DMS 273 treated with DMSO at 0.1 percent for 48 hours (cell line): Measurements from ENCODE around the gene MYO18B.

Experiments
- DNase-seq: peaks from one replicate; lab custom pipeline; 2025; lab: John Stamatoyannopoulos, UW

Gene MYO18B

DNA sequence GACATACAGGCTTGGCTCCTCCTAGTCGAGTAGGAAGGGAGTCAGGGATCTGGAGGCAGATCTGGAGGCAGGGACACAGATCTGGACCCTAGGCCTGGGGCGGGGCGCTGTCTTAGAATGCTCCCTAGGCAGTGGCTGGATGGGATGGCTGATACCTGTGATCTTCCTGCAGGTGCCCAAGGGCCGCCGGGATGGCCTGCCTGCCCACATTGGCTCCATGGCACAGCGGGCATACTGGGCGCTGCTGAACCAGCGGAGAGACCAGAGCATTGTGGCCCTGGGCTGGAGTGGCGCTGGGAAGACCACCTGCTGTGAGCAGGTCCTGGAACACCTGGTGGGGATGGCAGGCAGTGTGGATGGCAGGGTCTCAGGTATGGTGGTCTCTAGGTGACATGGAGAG lies 35.4 kb downstream of the MYO18B start:
- DNase-seq, result no peak

DNA sequence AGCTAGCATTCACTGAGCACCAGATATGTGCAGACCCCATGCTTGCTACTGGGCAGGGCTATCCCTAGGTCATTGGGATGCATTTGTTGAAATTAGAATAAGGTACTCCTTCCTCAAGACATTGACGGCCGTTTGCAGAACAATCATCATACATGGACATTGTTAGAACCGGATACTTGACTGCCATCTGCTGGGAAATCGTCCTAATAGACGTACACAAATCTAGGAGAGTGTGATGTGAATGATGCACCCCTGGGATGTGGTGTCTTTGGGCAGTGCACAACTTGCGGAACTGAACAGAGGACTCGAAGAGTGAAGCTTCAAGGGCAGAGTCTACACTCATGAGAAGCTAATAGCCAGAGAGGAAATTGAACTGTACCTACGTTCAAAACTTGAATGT lies 35.9 kb downstream of the MYO18B start:
- DNase-seq, result peak; percentile 10

DNA sequence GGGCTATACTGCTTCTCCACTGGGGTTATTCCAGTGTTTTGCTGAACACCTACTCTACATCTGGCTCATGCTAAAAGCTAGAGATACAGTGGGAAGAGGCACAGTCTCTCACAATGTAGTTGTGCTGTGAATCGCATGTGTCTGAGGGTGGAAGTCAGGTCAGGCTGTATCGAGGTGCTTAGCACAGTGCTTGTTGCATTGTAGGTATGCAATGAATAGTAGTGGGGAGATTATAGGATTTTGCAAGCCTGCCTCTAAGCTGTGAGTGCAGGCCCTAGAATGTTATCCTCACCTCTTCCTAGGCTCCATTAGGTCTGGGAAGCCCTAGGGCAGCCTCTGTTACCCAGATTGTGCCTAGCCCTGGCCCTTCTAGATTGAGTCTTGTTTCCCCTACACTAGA lies 37.4 kb downstream of the MYO18B start:
- no peak for DNase-seq

DNA sequence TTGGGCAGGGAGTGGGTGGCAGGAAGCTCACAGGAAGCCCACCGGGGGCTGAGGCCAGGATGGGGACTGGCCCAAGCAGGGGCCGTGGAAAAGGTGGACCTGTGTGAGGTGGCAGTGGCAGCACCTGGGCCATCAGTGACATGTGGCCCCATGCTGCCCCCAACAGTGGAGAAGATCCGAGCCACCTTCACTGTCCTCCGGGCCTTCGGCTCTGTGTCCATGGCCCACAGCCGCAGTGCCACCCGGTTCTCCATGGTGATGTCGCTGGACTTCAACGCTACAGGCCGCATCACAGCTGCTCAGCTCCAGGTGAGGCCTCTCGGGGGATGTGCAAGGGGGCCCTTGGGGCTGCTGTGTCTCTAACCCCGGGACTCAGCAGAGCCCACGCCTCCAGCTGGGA lies 37.9 kb downstream of the MYO18B start:
- no peak for DNase-seq

DNA sequence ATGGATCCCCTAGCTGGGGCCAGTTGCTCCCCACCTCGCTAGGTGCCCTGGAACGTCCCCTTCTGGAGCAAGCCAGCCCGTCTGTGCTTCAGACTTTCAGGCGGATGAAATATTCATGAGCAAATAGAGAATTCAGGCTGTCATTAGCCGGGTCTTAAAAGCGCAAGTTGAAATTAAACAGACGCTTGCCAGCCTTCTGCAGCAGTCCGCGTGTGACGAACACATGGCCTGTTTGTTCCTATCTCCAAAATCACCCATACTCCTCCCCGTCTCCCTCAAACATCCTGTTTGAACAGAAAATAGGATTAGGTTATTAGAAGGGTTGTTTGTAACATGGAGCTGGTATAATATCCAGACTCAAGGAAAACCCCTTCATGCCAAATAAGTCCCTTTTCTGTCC lies 38.7 kb downstream of the MYO18B start:
- peak; percentile 38 for DNase-seq

DNA sequence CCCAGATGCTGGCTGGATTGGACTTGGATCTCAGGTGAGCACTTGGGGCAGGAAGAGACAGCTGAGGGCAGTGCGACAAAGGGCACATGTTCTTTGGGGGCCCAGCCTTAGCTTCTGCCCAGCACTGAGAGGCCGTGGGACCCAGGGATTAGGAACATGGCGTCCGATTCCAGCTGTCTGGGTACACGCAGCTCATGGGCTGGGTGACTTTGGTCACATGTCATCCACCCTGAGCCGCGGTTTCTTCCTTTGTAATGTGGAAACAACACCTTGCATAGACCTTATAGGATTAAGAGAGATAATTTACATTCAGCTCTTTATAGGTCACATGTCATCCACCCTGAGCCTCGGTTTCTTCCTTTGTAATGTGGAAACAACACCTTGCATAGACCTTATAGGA lies 39.8 kb downstream of the MYO18B start:
- DNase-seq, result no peak

DNA sequence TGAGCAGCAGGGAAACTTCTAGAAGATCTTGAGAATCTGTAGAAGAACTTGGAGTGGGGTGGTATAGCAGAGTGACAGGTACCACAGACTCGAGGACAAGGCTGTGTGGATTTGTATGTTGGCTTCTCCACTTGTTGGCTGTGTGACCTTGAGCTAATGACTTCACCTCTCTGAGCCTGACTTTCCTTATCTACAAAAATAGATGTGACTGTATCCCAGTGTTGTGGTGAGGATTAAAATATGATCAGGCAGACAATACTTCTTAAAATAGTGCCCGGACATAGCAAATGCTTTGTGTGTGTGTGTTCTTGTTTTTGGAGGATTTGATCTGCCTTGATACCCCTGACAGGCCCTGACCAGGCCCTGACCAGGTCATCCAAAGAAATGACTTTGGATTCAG lies 40.8 kb downstream of the MYO18B start:
- DNase-seq, result no peak

DNA sequence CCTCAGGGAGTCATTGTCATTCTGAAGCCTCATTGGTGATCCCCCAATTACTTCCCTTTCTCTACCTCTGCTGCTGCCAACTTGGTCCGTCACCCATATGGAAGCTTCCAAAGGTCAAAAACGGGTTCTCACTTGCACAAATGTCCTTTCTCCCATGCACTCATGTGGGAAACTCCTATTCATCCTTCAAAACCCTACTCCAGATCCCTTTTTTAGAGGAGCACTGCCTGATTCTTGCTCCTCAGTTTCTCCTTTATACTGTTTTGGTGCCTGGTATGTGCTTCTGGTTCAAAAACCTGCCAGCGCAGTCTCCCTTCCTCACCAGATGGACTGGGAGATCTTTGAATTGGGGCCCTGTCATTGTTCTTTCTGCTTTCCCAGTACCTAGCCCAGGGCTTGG lies 41.9 kb downstream of the MYO18B start:
- DNase-seq, result no peak

DNA sequence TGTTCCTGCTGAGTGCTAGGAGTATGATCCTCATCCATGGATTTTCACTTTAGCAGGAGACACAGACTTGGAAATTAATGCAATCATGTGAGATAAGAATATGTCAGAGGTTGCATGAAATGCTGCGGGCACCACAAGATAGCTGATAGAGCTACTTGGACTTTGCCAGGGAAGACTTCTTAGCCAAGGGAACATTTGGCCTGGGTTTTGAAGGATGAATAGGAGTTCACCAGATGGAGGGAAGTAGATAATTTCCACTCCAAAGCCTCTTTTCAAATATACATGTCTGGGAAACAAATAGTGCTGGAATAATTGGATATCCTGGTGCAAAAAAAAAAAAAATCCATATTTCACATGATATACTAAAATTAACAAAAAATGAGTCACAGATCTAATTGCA lies 44.2 kb downstream of the MYO18B start:
- no peak for DNase-seq

DNA sequence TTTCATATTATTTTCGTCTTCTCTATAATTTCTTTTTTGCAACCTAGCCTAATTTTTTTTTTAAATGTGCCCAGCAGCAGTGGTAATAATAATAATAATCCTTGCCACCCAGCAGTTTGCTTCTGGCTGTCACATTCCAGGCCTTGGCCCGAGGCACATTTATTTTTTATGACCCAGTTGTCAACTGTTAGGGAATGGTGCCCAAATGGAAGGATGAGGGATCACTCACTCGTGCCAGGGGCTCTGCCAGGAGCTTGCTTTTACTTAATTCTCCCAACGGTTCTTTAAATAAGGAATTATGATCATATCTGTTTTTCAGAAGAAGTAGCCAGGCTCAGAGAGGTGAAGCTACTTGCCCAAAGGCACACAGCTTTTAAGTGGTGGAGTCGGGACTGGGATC lies 49.6 kb downstream of the MYO18B start:
- no peak for DNase-seq

DNA sequence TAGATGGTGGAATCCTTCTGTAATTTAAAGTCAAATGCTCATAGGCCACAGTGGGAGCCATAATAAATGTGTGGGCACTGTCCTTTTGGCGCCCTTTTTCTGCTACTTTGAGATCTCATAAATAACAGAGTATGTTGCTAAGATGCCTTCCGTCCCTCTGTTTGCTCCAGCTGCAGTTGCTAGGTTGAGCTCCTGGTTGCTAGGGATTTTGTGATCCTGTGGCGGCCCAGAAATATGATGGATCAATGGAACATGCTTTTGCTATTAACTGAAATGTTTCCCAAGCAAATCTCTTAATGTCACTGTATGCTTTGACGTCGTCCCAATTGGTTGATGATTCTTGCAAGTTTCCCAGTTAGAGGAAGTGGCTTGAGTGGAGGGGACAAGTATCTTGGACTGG lies 53.5 kb downstream of the MYO18B start:
- no peak for DNase-seq

DNA sequence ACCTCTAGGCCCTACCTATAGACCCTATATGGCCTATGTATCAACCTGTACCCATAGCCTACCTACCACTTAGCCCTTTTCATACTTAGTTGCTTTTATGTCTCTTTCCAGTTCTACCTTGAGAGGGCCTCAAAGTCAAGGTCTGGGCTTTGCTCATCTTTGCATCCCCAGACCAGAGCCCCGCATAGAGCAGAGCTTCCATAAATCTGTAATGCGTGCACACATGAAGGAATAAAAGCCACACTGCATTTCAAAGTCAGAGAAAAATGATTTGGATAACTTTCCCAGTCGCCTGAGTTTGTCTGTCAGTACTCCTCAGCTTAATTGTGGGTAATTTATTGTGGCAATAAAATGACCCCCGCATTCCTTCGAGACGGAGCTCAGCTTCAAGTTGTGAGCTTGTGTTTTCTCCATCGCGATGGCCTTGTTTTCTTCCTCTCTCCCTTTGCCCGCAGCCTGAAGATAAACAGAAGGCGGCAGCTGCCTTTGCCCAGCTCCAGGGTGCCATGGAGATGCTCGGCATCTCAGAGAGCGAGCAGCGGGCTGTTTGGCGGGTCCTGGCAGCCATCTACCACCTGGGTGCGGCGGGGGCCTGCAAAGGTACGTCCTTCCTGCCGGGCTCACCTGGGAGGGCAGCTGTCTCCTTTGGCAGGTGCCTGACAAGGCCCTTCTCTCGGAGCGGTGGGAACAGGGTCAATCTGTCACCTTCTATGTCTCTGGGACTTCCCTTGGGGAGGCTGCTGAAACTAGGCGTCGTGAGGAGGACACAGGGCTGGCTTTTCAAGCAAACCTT lies 55.7 kb downstream of the MYO18B start:
- no peak for DNase-seq

DNA sequence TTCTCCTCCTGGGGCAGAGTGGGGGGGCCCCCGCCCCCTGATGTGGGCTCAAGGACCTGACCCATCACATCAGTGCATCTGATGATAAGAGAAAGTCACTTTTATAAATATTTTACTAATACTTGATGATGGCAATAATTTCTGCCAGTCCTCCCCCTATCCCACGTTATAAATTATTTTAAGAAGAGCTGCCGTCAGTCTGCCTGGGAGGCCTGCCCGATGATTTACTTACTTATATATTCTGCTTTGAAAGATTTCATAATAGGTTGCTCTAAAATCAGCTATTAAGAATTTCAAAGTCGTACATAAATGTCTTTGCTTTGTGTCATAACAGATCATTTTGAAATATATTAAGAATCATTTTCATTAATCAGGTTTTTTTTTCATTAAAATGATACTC lies 58.8 kb downstream of the MYO18B start:
- no peak for DNase-seq

DNA sequence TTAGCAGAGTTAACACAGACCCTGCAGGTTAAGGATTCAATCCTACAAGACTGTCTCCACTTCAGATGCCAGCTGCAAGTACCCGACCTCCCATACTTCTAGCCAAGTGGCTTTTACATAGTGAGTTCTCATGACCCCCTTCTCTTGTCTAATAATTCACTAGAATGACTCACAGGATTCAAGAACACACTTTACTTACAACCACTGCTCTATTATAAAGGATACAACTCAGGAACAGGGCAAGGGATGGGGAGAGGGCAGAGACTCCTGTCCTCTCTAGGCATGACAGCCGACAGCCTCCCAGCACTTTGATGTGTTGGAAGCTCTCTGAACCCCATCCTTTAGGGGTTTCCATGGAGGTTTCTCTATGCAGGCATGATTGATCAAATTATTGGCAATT lies 60.0 kb downstream of the MYO18B start:
- DNase-seq, result no peak

DNA sequence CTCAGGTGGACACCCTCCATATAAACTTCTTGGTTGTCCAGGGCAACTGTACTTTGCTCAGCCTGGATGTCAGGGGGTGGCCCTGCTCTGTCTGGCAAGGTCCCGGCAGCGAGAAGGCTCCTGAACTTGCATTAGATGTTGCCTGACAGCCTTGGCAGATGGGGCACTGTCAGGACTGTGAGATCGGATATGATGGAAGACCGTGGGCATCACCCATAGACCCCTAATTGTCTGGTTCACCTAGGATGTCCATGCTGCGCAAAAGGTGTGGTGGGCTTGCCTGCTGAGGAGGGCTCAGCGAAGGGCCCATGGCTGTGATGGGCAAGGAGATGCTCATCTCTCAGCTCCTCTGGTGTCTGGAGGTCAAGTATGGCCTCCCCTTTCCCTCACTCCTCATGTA lies 62.7 kb downstream of the MYO18B start:
- no peak for DNase-seq

DNA sequence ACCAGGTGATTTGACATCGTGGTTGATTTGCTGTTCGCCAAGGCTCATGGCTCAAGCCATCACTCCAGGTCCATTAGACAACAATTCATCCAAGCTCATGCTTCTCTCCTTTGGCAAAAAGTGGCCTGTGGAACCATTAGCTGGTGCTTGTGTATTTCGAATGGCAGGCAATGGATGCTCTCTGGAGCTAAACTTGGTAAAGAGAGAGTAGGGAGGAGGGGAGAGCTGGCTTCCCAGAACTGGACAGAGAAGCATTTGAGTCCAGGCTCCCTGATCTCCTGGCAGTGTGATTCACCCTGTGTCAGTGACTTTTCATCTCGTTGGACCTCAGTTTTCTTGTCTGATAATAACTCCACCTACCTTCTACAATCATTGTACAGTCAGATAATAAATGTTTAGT lies 64.6 kb downstream of the MYO18B start:
- no peak for DNase-seq

DNA sequence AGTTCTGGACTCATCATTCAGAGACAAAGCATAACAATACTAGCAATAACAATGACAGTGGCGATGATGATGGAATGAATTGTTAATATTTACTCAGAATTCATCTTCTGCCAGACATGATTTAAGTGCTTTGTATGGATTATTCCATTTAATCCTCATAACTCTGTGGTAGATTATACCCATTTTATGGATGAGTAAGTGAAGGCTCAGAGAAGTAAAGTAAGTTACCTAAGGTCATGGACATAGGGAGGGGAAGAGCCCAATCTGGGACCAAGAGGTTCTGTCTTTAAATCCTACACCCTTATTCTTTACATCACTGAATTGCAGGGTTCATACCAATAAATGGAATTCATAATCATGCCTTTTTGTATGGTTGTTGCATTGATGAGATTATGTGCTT lies 72.7 kb downstream of the MYO18B start:
- no peak for DNase-seq

DNA sequence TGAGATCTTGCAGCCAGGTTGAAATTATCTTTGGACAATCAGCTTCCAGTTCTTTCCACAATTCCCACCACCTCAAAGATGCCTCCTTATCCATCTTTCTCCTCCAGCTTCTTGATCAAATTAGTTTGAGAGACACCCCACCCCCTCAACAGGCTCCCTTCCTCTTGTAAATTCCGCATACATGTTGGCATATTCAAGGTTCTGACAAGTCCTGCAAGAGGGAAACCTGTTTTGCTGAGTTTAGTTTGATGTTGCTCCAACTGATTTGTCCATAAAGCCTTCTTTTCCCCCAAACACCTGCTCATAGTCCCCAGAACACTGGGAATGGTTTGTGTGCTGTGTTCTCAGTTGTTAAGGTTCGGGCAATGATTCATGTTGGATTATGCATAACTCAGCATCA lies 73.6 kb downstream of the MYO18B start:
- DNase-seq, result no peak

DNA sequence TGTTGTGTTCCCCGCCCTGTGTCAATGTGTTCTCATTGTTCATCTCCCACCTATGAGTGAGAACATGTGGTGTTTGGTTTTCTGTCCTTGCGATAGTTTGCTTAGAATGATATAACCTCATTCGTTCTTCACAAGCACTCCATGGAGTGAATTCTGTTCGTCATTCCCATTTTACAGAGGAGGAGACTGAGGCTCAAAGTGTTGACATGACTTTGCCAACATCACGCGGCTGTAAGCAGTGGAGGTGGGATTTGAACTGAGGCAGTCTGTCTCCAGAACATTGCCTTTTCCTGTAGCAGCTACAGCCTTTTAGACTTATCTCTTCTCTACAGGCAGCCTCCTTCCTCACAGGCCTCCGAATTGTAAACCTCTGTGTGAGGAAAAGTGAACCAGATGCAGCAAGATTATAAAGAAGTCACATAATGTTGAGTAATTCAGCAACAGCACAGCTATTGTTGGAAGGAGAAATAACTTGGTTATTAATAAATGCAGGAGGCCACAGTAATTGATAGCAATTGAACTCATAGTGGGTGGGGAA lies 74.6 kb downstream of the MYO18B start:
- DNase-seq, result no peak

DNA sequence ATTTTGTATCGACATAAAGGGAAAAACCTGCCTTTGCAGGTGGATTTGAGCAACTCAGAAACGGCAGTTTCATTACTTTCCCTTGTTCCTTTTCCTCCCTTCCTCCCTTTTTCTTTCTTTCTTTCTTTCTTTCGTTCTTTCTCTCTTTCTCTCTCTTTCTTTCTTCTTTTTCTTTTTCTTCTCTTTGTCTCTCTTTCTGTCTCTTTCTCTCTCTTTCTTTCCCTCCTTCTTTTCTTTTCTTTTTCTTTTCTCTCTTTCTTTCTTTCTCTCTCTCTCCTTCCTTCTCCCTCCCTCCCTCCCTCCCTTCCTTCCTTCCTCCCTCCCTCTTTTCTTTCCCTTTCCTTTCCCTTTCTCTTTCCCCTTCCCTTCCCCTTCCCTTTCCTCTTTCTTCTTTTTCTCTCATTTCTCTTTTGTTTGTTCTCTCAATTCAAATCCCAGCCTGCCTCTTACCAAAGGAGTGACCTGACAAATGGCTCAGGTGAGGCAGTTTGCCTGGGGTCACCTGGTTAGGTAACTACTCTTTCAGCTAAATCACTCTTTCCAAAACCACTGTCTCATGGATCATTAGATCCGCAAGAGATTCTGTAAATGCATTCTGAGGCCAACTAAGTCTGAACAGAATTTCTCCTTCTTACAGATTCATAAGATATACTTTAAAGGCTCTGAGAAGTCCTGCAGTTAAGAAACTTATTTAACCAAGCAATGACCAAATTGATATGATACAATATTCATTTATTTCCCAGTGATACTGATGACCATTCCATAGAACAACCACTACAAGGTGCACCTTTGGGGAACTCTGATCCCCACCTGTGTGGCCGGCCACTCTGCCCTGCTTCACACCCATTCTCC lies 75.3 kb downstream of the MYO18B start:
- DNase-seq, result no peak

DNA sequence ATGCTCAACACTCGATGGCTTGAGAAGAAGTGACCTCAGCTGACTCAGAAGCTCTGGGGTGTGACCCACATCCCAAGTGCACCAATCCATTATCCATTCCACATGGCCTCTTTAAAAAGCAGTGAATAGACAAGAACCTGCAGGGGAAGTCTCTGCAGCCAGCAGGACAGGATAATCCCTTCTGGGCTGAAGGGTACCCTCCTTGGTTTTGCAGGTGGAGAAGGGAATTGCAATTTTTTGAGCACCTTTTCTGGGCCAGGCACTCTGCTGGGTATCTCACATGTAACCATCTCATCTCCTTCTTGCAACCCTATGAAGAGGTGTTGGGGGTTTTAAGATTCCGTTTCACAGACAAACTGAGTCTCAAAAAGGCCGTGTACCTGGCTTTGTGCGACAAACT lies 76.6 kb downstream of the MYO18B start:
- no peak for DNase-seq

DNA sequence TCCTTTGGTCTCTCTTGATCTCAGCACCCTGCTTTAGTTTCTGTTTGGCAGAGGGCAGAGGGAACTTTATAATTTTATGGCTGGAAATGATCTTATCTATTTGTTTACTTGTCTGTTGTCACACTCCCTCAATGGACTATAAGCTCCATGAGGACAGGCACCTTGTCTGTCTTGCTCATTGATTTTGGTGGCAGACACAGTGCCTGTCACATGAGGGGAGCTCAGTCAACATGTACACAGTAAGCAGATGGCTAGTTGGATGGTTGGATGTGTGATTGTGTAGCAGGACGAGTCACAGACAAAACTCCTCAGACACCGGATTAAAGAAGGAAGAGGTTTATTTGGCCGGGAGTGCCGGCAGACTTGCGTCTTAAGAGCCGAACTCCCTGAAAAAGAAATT lies 80.4 kb downstream of the MYO18B start:
- DNase-seq, result no peak

DNA sequence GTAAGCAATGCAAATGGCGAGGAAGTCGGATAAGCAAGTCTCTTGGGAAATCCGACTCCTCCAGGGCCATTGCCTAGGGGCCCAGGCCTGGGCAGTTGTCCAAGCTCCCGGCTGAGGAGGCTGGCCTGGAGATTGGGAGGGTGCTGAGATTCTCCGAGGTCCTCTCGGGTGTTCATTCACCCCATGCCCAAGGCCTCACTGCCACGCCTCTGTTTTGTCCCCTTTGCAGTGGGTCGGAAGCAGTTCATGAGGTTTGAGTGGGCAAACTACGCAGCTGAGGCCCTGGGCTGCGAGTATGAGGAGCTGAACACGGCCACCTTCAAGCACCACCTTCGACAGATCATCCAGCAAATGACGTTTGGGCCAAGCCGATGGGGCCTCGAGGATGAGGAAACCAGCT lies 81.3 kb downstream of the MYO18B start:
- no peak for DNase-seq
